Stimulated activated CD4-positive, alpha-beta T cell treated with anti-CD3 and anti-CD28 coated beads, TNF-alpha, amount 100 ng/mL, for 48 hours (primary cell): ENCODE measurements around the gene TJP2.

Experiments used
- DNase-seq, 3 donors: peaks; one replicate each; pipeline ENCODE4 v3.0.0-alpha.2; 2020; ENCODE audit warnings: low read depth in 3 of 3

The TJP2 gene

GRCh38 chr9:69173891-69174615, at the start of gene TJP2:
TSS of gene TJP2 (plus strand) at chr9:69174277. CDS start at chr9:69174373, 96 bp downstream.
- peak in 1 of 3 donors; percentile 45 for DNase-seq

- DNase-seq = no peak
Observed at GRCh38 chr9:69130456-69131441, 43.3 kb upstream of the TJP2 start.

DNA sequence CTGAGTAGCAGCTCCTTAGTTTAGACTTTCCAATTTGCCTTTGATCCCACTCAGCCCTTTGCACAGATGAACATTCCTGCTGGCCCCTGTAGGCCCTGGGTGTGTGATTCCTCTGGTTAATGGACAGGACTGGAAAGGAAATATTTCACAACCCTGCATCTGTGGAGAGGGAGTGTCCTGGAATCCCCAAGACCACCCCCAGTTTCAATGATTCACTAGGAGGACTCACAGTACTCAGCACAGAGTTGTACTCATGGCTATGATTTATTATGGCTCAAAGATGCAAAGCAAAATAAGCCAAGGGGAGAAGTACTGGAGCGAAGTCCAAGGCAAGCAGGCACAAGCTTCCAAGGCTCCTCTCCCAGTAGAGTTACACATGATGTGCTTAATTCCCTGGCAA, 42.4 kb upstream of the TJP2 start:
- no peak for DNase-seq

DNA sequence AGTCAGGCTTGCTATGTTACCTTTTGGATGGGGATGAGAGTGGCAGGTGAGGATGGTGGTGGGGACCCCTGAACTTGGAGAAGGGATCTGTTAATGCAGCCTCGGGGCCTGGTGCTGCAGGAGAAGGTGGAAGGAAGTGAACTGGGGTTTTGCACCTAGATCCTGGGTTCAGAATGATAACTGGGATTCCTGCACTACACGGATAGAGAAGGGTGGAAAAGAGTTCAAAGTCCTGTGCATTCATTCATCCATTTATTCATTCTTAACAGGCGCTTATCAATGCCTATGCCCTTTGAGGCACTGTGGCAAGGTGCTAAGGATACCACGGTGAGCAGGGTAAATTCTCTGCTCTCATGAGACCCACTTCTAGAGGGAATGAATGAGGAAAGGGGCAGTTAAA, 41.7 kb upstream of the TJP2 start:
- DNase-seq = no peak

DNA sequence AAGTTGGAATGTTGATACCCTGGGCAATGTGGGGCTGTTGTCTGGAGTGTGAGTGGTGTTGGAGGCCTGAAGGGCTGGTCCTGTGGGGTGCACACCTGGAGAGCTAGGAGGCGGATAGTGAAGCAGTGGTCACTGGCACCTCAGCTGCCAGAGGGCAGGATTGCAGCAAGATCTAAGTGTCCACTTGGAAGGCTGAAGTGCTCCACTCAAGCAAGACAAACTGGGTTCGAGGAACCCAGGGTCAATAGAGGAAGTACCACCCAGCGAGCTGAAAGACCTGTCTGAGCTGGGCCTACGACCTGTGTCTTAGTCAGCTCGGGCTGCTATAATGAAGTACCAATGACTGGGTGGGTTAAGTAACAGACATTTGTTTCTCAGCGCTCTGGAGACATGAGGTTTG, 39.7 kb upstream of the TJP2 start:
- DNase-seq = no peak

DNA sequence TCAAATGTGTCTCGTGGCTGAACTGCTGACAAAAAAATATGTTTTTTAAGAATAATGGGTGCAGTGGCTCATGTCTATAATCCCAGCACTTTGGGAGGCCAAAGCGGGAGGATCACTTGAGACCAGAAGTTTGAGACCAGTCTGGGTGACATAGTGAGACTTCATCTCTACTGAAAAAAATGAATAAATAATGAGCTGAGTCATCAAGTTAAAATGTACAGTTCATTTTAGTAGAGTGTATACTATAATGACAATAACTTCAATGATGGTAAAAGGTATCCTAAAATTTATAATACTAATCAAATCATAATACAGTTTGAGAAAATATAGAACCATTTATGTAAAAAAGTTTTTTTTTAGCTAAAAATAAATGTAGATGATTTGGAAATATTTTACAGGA, 37.9 kb upstream of the TJP2 start:
- DNase-seq = no peak

DNA sequence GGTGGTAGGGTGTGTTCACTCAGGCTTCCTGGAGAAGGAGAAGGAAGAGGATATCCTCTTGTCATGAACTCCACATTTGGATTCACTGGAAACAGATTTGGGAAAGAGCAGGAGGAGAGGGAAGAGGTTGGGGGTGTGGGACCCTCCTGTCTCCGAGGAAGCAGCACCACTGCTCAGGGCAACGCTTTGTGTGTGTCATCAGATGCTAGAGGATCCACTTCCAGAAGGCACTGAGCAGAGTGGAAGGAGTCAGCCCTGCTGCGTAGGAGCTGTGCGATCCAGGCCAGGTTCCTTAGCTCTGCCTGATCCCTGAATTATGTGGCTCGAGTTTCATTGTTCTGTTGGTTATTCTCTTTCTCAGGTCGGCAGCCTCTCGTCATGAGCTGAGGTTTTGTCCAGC, 37.3 kb upstream of the TJP2 start:
- no peak for DNase-seq

- no peak for DNase-seq
Observed at GRCh38 chr9:69137311-69137710, 36.8 kb upstream of the TJP2 start.

GRCh38 chr9:69139596-69139995, 34.5 kb upstream of the TJP2 start:
- no peak for DNase-seq

DNA sequence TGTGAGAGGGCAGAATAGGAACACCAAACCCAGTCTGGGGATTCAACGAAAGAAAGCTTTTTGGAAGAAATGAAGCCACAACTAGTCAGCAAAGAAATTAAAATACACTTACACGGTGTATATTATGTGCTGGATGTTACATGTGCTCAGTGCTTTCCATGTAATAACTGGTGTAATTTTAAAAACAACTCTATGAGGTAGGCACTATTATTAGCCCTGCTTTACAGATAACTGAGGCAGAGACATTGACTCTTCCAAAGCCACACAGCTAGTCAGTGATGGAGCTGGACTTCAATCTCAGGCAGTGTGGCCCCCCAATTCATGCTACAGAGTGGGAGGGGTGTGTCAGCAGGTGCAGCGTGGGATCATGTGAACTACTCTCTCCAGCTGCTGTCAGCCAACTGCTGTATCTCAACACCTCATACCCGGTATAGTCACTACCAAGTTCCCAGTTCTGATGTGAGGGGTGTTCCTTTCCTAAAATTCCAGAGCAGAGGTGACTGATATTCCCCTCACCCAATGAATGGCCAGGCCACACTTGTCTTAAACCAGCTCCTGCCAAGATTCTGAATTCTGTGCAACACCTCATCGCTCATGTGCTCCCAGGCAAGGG, 33.8 kb upstream of the TJP2 start:
- no peak for DNase-seq

- no peak for DNase-seq
Observed at GRCh38 chr9:69141851-69142250, 32.2 kb upstream of the TJP2 start.

- DNase-seq = no peak
Observed at GRCh38 chr9:69143291-69143690, 30.8 kb upstream of the TJP2 start.

DNA sequence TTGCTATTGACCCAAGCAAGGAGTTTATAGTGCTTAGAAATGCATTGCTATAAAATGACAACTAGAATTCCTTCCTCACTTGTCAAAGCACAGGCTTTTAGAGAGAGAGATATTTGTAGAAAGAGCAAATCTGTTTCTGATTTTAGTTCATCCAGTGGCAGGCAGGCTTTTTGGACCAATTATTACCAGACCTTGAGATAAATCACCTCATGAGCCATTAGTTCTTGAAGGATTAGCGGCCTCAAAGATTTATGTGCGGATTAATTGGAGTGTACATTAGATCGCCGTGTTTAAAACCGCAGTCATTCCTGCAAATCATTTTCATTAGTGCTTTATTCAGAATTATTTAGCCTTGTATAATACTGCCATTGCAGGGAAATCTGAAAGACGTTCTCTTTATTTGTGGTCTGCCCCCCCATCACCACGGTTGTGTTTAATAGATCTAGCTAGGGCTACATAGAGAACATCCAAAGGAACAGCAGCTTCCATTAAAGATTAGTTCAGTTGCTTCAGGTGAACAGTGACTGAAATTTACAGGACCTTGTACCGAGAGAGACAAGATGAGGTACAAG, 28.8 kb upstream of the TJP2 start:
- DNase-seq = no peak

GRCh38 chr9:69147041-69147834, 26.8 kb upstream of the TJP2 start:
- no peak for DNase-seq

DNA sequence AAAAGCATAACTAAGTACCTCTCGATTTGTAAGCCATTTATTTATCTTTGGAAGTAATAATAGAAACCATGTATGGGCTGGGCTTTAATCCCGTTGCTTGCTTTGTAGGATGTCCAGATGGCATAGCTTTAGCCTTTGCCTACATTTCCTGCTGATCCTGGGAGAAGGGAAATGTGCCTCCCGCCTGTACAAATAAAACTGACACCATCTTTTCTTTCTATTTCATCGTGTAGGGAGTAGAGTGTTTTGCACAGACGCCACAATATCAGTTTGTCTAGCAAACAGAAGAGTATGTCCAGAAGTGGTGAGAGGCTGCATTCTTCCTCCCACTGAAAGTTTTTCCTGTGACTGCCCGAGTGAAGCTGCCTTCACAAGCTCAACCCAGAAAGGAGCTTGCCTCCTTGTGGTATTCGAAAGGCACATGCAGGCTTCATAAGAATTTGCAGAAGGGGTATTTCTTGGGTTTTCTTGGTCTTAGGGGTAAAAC, 24.7 kb upstream of the TJP2 start:
- no peak for DNase-seq

- no peak for DNase-seq
Observed at GRCh38 chr9:69151506-69151905, 22.6 kb upstream of the TJP2 start.

GRCh38 chr9:69153707-69154521, 20.2 kb upstream of the TJP2 start:
- no peak for DNase-seq

- no peak for DNase-seq
Observed at GRCh38 chr9:69155341-69156030, 18.6 kb upstream of the TJP2 start.

DNA sequence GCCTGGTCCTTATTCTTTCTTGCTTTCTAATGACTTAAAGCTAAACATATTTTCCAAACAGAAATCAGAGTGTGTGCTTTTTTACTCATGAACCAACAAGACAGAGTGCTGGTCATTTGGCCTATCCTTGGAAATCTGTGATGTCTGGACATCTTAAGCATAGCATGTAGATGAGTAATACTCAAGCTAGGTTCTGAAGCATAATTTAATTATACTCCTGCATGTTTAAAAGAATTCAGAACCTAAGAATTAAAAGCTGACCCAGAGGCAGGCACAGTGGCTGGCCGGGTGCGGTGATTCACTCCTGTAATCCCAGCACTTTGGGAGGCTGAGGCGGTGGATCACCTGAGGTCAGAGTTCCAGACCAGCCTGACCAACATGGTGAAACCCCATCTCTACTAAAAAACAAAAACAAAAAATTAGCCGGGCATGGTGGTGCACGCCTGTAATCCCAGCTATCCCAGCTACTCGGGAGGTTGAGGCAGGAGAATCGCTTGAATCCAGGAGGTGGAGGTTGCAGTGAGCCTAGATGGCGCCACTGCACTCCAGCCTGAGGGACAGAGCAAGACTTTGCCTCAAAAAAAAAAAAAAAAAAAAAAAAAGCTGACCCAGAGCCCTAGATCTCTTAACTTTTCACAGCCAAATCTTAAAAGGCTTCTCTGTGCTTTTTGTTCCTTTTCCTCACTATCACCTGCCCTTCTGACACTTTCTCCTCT, 16.2 kb upstream of the TJP2 start:
- DNase-seq = no peak
